ENCODE data around the gene PSMC3. TPM values are rescaled to one million over a fixed set of nuclear protein-coding genes. Genes with fewer than 3 reads are reported as not detected.

Gene PSMC3
- total and polyA plus RNA-seq, 2 of the 13 experiments (the other 11 are each of a cell fraction or from before 2014, with no cell fraction given): 75.8 to 214 TPM

- TF ChIP-seq ZNF496 (CRISPR knock-in tag; IDR thresholded peaks at IDR 0.05; ENCODE audit: insufficient replicate concordance) (no peak), ZNF629 (CRISPR knock-in tag; conservative IDR thresholded peaks at IDR 0.05) (peak; percentile 17; the same call in 1 of the 2 replicates), THAP7 (CRISPR knock-in tag; IDR thresholded peaks at IDR 0.05) (0 out of 2 replicates have a peak, but pooled peaks have one; percentile 55), TCF7L2 (IDR thresholded peaks at IDR 0.05; ENCODE audit: low read depth, low read length) (no peak), POGZ (CRISPR knock-in tag; IDR thresholded peaks at IDR 0.05) (peak; percentile 81; the same call in 1 of the 2 replicates), MNT (IDR thresholded peaks at IDR 0.05) (0 out of 2 replicates have a peak, but pooled peaks have one; percentile 20), FOXJ3 (CRISPR knock-in tag; IDR thresholded peaks at IDR 0.05; ENCODE audit: borderline replicate concordance) (no peak), STAG1 (CRISPR knock-in tag; IDR thresholded peaks at IDR 0.05) (peak; percentile 88), USF2 (IDR thresholded peaks at IDR 0.05; ENCODE audit: low read depth, low read length) (no peak), USF2 (CRISPR knock-in tag; IDR thresholded peaks at IDR 0.05; ENCODE audit: borderline replicate concordance) (no peak), MXI1 (IDR thresholded peaks at IDR 0.05; ENCODE audit: borderline replicate concordance, low read depth, low read length) (peak; percentile 62; the same call in 1 of the 3 replicates), ZBTB14 (CRISPR knock-in tag; IDR thresholded peaks at IDR 0.05) (peak; percentile 74), KLF11 (CRISPR knock-in tag; IDR thresholded peaks at IDR 0.05) (no peak), ZNF513 (CRISPR knock-in tag; conservative IDR thresholded peaks at IDR 0.05) (no peak), FOXP1 (IDR thresholded peaks at IDR 0.05) (no peak), FOXP1 (CRISPR knock-in tag; IDR thresholded peaks at IDR 0.05) (no peak), ZBTB44 (CRISPR knock-in tag; IDR thresholded peaks at IDR 0.05) (no peak), CENPX (CRISPR knock-in tag; IDR thresholded peaks at IDR 0.05) (no peak), PBX2 (CRISPR knock-in tag; IDR thresholded peaks at IDR 0.05) (no peak)
These were observed 18.3 kb downstream of the PSMC3 start, which contains the start of gene SLC39A13 (continued) for GRCh38 chr11:47407746-47408590.
